Effector memory CD4-positive, alpha-beta T cell (primary cell): ENCODE data around the gene MORC4.

Experiments used
- DNase-seq, 3 donors: peaks; one replicate each; pipeline ENCODE4 v3.0.0-alpha.2; 2020
- H3K27ac ChIP-seq: 2 replicates; pipeline ENCODE4 v1.7.0; 2013; ENCODE audit warnings: mild to moderate bottlenecking, low read length, moderate library complexity; ENCODE audit not compliant: insufficient read depth, poor library complexity, severe bottlenecking
- H3K27me3 ChIP-seq: replicated peaks from 2 replicates; pipeline ENCODE4 v1.7.0; 2013; ENCODE audit warnings: mild to moderate bottlenecking, low read length; ENCODE audit not compliant: insufficient read depth, control insufficient read depth, poor library complexity, severe bottlenecking
- H3K36me3 ChIP-seq: 2 replicates; pipeline ENCODE4 v1.7.0; 2013; ENCODE audit warnings: mild to moderate bottlenecking, low read length, moderate library complexity; ENCODE audit not compliant: control insufficient read depth, insufficient read depth
- H3K4me1 ChIP-seq: 2 replicates; pipeline ENCODE4 v1.7.0; 2013; ENCODE audit warnings: low read length, mild to moderate bottlenecking; ENCODE audit not compliant: control insufficient read depth, insufficient read depth, poor library complexity, severe bottlenecking
- H3K4me3 ChIP-seq: 2 replicates; pipeline ENCODE4 v1.7.0; 2013; ENCODE audit warnings: low read length, low read depth, mild to moderate bottlenecking; ENCODE audit not compliant: insufficient read depth, poor library complexity, severe bottlenecking
- H3K9me3 ChIP-seq: 2 replicates; pipeline ENCODE4 v1.7.0; 2013; ENCODE audit warnings: mild to moderate bottlenecking, low read length, moderate library complexity; ENCODE audit not compliant: control insufficient read depth

Gene MORC4

GRCh38 chrX:106919932-106920452, 80.0 kb downstream of the MORC4 start, which contains the start of gene CLDN2:
Gene CLDN2 (plus strand): TSS chrX:106920402. CDS start chrX:106928229, 7,827 bp downstream.
- no peaks in the 10 kb centered on the region for H3K36me3 ChIP-seq
- DNase-seq: no peak
- no peak within 1 kb of the TSS for H3K27ac ChIP-seq
- H3K27me3 ChIP-seq: no peaks in the 10 kb centered on the region
- H3K4me3 ChIP-seq: no peak within 1 kb of the TSS
- H3K9me3 ChIP-seq: no peaks in the 10 kb centered on the region
- H3K4me1 ChIP-seq: no peaks in the 10 kb centered on the region

GRCh38 chrX:106917830-106918500, 82.0 kb downstream of the MORC4 start:
- H3K27me3 ChIP-seq: no peaks in the 10 kb centered on the region
- H3K4me3 ChIP-seq: no peak overlapping the region
- no peaks in the 10 kb centered on the region for H3K36me3 ChIP-seq
- H3K9me3 ChIP-seq: no peaks in the 10 kb centered on the region
- no peak for DNase-seq
- no peak overlapping the region for H3K27ac ChIP-seq
- H3K4me1 ChIP-seq: no peaks in the 10 kb centered on the region

GRCh38 chrX:106912864-106913263, 87.1 kb downstream of the MORC4 start:
- Histone ChIP-seq H3K4me3 (no peak overlapping the region), H3K4me1 (no peaks in the 10 kb centered on the region), H3K9me3 (no peaks in the 10 kb centered on the region), H3K27me3 (no peaks in the 10 kb centered on the region), H3K27ac (no peak overlapping the region), H3K36me3 (no peaks in the 10 kb centered on the region)
- no peak for DNase-seq

- Histone ChIP-seq H3K27me3 (no peaks in the 10 kb centered on the region), H3K4me3 (no peak overlapping the region), H3K36me3 (no peaks in the 10 kb centered on the region), H3K27ac (no peak overlapping the region), H3K4me1 (no peaks in the 10 kb centered on the region), H3K9me3 (no peaks in the 10 kb centered on the region)
- DNase-seq: no peak
These were observed 93.7 kb downstream of the MORC4 start for GRCh38 chrX:106906361-106906760.

GRCh38 chrX:106905064-106905708, 94.8 kb downstream of the MORC4 start:
- H3K27me3 ChIP-seq: no peaks in the 10 kb centered on the region
- no peak for DNase-seq

GRCh38 chrX:106903856-106904528, 96.0 kb downstream of the MORC4 start:
- Histone ChIP-seq H3K9me3 (no peaks in the 10 kb centered on the region), H3K4me3 (no peak overlapping the region), H3K36me3 (no peaks in the 10 kb centered on the region), H3K4me1 (no peaks in the 10 kb centered on the region), H3K27ac (no peak overlapping the region), H3K27me3 (no peaks in the 10 kb centered on the region)
- no peak for DNase-seq

More at GRCh38 chrX:106905064-106905708, 94.8 kb downstream of the MORC4 start:
- Histone ChIP-seq H3K27ac (no peak overlapping the region), H3K36me3 (no peaks in the 10 kb centered on the region), H3K4me3 (no peak overlapping the region), H3K4me1 (no peaks in the 10 kb centered on the region), H3K9me3 (no peaks in the 10 kb centered on the region)

GRCh38 chrX:106903291-106903824, 96.7 kb downstream of the MORC4 start, which contains the start of gene RIPPLY1:
Gene RIPPLY1 (minus strand): TSS chrX:106903341. CDS start chrX:106903287, 54 bp downstream.
- Histone ChIP-seq H3K27me3 (no peaks in the 10 kb centered on the region), H3K27ac (no peak within 1 kb of the TSS), H3K9me3 (no peaks in the 10 kb centered on the region), H3K36me3 (no peaks in the 10 kb centered on the region), H3K4me3 (no peak within 1 kb of the TSS), H3K4me1 (no peaks in the 10 kb centered on the region)
- DNase-seq: no peak

- DNase-seq: no peak
- H3K27me3 ChIP-seq: no peaks in the 10 kb centered on the region
- H3K4me3 ChIP-seq: no peak overlapping the region
- no peak overlapping the region for H3K27ac ChIP-seq
- H3K4me1 ChIP-seq: no peaks in the 10 kb centered on the region
- no peaks in the 10 kb centered on the region for H3K36me3 ChIP-seq
- H3K9me3 ChIP-seq: no peaks in the 10 kb centered on the region
These were observed 97.3 kb downstream of the MORC4 start for GRCh38 chrX:106902684-106903083.

GRCh38 chrX:106901781-106902219, 98.2 kb downstream of the MORC4 start:
- Histone ChIP-seq H3K9me3 (no peaks in the 10 kb centered on the region), H3K4me1 (no peaks in the 10 kb centered on the region), H3K27me3 (no peaks in the 10 kb centered on the region), H3K27ac (no peak overlapping the region), H3K36me3 (no peaks in the 10 kb centered on the region), H3K4me3 (no peak overlapping the region)
- DNase-seq: no peak
